Measurements from ENCODE around the gene LPIN2. TPM values are rescaled to one million over a fixed set of nuclear protein-coding genes. Genes with fewer than 3 reads are reported as not detected.

Gene LPIN2
- total and polyA plus RNA-seq, 2 of the 13 experiments (the other 11 are each of a cell fraction or from before 2014, with no cell fraction given) = 46.0 to 119 TPM

GRCh38 chr18:3044931-3045698 lies 32.2 kb upstream of the LPIN2 start (continued):
- TF ChIP-seq BCL3 (CRISPR knock-in tag; IDR thresholded peaks at IDR 0.05) = 0 out of 2 replicates have a peak, but pooled peaks have one; percentile 7
- peak; percentile 21; the same call in 1 of the 2 replicates for TF ChIP-seq CREM (IDR thresholded peaks at IDR 0.05)
- no peak for TF ChIP-seq CREM (CRISPR knock-in tag; IDR thresholded peaks at IDR 0.05)
- no peak for TF ChIP-seq SOX6 (IDR thresholded peaks at IDR 0.05)
- TF ChIP-seq SOX6 (CRISPR knock-in tag; IDR thresholded peaks at IDR 0.05) = peak; percentile 75
- no peak for TF ChIP-seq SKIL (CRISPR knock-in tag; IDR thresholded peaks at IDR 0.05; ENCODE audit: borderline replicate concordance)
- TF ChIP-seq ZNF609 (CRISPR knock-in tag; IDR thresholded peaks at IDR 0.05; ENCODE audit: borderline replicate concordance) = peak; percentile 34; the same call in 1 of the 2 replicates
- TF ChIP-seq HMG20A (CRISPR knock-in tag; IDR thresholded peaks at IDR 0.05; ENCODE audit: borderline replicate concordance) = peak; percentile 43; the same call in 1 of the 2 replicates
- peak; percentile 25; the same call in 1 of the 2 replicates for TF ChIP-seq ZFP91 (CRISPR knock-in tag; IDR thresholded peaks at IDR 0.05; ENCODE audit: borderline replicate concordance)
- peak in 1 of 2 experiments; percentile 26; a peak in 1 of 4 replicates for TF ChIP-seq HMGXB4 (CRISPR knock-in tag; IDR thresholded peaks at IDR 0.05; ENCODE audit: borderline replicate concordance in 1 of 2, low read depth in 1 of 2)
- peak; percentile 50 for TF ChIP-seq TEAD3 (CRISPR knock-in tag; optimal IDR thresholded peaks at IDR 0.05; ENCODE audit: borderline replicate concordance)
- 0 out of 2 replicates have a peak, but pooled peaks have one; percentile 15 for TF ChIP-seq ZNF12 (CRISPR knock-in tag; IDR thresholded peaks at IDR 0.05)
- TF ChIP-seq BCL6 (CRISPR knock-in tag; IDR thresholded peaks at IDR 0.05) = peak; percentile 41; the same call in 1 of the 2 replicates
- no peak for TF ChIP-seq ZNF224 (CRISPR knock-in tag; IDR thresholded peaks at IDR 0.05)

Measured in HepG2 (cell line).